ENCODE results near the gene C1QTNF3. TPM values are rescaled to one million over a fixed set of nuclear protein-coding genes. Genes with fewer than 3 reads are reported as not detected.
A peak's percentile ranks its signal among the peaks of the same experiment; 100 is the strongest.

C1QTNF3 gene
- total RNA-seq, 2 donors from 2014 or later, result 3.8 to 5.6 TPM

- ATAC-seq, result no peak
- intact Hi-C loops (cut with DNase I, micrococcal nuclease), result no loop called here
- no peak for DNase-seq
Measured at GRCh38 chr5:33973271-33973670, 69.7 kb downstream of the C1QTNF3 start.

GRCh38 chr5:33969572-33970452 is 73.2 kb downstream of the C1QTNF3 start:
- DNase-seq, result no peak
- intact Hi-C loops (cut with DNase I, micrococcal nuclease), result no loop called here

GRCh38 chr5:33968211-33969005 is 74.6 kb downstream of the C1QTNF3 start:
- intact Hi-C loops (cut with DNase I, micrococcal nuclease), result no loop called here
- no peak for ATAC-seq
- no peak for DNase-seq

More at GRCh38 chr5:33969572-33970452, 73.2 kb downstream of the C1QTNF3 start:
- ATAC-seq, result peak; percentile 52

Other genes starting within 250 kb of the C1QTNF3 start
- 1 to 10 TPM in 1 of 2 donors, under 1 TPM in 1; 0.21 to 1.2 TPM for gene ADAMTS12, start 151.2 kb downstream of the C1QTNF3 start, total RNA-seq
- not detected for gene RXFP3, start 106.8 kb downstream of the C1QTNF3 start, total RNA-seq
- under 1 TPM; 0.73 to 0.75 TPM for gene SLC45A2, start 58.5 kb downstream of the C1QTNF3 start, total RNA-seq
- 10 to 100 TPM; 53.3 to 89.1 TPM for gene AMACR, start 35.2 kb downstream of the C1QTNF3 start, total RNA-seq

Measured in left colon (tissue), 2 donors.